ENCODE measurements around the gene AGPAT3.

The AGPAT3 gene

DNA sequence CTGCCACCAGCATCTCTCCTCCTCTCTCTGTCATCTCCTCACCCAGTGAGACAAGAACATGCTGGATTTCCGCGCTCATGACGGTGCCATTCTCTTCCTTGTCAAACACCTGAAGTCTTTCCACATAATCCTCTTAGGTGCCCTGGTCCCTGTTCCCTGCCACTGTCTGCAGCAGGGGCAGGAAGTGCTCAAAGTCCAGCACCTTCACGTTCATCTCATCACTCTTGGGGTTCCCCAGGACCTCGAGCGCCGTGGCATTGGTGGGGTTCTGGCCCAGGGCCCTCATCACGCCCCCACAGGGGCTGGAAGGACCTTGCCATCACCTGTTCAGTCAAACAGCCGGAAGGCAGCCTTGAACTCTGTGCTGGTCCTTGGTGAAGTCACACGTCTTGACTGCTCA, 9.1 kb upstream of the AGPAT3 start:
- no peak for DNase-seq
- in situ Hi-C loops (cut with HindIII; ENCODE audit: low pct_ligation_motif_present, low pct_unique_long_range_greater_than_20kb, low sequenced_read_pairs): no loop called here

DNA sequence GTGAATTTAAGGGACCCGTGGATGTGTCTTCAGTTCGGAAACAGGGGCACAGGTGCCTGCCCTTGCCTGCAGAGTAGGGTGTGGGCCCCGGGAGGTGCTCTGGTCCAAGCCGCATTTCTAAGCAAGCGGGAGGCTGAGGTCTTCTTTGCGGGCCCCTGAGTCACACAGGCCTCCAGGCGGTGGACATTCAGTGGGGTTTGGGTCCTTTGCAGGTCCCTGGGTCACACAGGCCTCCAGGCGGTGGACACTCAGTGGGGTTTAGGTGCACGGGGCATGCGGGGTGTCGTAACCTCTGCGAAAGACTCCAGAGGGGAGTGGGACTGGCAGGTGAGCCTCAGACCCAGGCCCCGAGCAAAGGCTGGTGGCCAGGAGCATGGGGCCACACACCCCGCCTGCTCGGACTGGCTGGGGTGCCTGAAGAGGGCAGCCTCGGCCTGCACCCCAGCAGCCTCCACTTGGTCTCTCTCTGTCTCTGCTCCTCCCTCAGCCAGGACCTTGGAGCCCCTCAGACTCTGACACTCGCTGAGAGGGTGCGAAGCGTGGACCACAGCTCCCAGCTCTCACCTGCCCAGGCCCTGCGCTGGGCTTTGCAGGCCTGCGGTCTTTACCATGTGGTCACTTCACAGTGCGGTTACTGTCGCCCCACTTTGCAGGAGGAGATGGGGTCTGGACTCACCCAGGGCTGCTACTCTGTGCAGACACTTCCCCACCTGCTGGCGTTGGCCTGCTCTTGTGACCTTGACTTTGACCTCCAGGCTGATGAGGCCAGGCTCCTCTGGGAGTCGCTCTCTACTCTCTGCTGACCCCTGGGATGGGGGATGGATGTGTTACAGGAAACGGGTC, 6.0 kb upstream of the AGPAT3 start:
- DNase-seq: no peak
- in situ Hi-C loops (cut with HindIII; ENCODE audit: low pct_ligation_motif_present, low pct_unique_long_range_greater_than_20kb, low sequenced_read_pairs): no loop called here

DNA sequence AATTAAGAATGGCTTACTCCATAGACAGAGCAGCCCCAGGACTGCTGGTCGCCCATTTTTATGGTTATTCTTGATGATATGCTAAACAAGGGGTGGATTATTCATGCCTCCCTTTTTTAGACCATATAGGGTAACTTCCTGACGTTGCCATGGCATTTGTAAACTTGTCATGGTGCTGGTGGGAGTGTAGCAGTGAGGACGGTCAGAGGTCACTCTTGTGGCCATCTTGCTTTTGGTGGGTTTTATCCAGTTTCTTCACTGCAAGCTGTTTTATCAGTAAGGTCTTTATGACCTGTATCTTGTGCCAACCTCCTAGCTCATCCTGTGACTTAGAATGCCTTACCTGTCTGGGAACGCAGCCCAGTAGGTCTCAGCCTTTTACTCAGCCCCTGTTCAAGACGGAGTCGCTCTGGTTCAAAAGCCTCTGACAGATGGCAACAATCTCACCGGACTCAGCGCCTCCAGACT, 5.2 kb upstream of the AGPAT3 start:
- no peak for DNase-seq
- in situ Hi-C loops (cut with HindIII; ENCODE audit: low pct_ligation_motif_present, low pct_unique_long_range_greater_than_20kb, low sequenced_read_pairs): no loop called here

DNA sequence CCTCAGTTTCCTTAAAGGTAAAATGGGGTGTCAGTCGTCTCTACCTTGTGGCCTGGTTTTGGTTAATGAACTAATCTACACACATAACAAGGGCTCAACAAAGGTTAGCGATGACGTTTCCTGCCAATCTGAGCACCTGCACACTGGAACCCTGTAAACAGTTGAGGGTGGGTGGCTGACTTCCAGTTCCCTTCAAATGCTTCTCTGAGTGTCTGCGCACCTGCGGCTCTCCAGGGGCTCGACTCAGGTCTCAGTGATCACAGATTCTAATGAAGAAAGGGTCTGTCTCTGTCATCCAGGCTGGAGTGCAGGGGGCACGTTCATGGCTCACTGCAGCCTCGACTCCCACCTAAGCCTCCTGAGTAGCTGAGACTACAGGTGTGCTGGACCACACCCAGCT, 3.3 kb upstream of the AGPAT3 start:
- DNase-seq: no peak
- in situ Hi-C loops (cut with HindIII; ENCODE audit: low pct_ligation_motif_present, low pct_unique_long_range_greater_than_20kb, low sequenced_read_pairs): no loop called here

DNA sequence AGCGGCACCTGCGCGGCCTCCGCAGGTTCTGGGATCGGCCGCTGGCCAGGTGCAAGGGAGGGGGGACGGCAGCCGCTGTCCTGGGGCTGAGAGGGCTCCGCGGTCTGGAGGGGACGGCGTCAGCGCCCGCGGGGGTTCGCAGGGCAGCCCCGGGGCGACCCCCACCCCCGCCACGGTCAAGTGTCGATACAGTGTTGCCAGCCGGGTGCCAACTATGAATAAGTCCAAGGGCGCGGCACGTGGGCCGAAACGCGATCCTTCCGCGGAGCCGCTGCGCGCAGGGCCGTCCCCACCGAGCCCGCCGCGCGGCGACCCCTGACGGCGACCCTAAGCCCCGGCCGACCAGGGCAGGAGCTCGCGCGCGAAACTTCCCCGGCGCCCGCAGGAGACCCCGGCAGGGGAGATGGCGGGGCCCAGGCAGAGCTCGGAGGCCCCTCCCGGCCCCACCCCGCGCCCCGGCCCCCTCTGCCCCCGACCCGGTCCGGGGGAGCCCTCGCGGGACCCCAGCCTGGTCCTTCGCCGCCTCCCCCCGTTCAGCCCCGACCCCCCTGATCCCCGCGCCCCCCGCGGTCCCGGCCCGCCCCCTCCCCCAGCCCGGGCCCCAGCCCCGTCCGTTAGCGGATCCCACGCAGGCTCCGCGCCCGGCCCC, 586 bp upstream of the AGPAT3 start:
- in situ Hi-C loops (cut with HindIII; ENCODE audit: low pct_ligation_motif_present, low pct_unique_long_range_greater_than_20kb, low sequenced_read_pairs): no loop called here
- peak; percentile 25 for DNase-seq

DNA sequence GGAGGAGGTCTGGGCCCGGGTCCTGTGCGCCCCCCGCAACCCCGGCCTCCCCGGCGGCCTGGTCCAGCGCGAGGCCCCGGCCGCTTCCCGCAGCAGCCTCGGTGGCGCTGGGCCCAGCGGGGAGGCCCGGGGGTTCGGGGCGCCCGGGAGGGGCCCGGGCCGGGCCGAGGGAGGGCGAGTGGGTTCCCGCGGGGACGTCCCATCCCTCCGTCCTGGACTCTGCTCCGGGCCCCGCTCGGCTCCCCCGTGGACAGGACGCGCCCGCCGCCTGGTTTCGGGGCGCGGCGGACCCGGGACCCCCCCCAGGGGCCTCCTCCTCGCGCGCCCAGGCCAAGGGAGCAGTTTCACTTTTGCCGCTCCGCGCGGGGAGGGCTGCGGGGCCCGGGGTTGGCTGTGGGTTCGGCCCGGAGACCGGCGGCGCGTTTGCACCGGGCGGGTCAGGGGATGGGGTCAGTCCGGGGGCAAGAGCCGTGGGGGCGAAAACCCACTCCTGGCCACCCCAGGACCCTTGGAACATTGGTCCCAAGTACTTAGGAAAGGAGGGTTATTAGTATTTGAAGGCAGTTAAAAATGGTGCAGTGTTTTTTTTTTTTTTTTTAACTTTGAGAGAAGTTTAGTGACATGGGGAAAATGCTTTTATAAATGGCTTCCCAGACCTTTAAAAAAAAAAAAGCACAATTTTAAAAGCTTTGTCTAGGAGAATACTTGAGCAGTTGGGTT, 677 bp downstream of the AGPAT3 start:
- in situ Hi-C loops (cut with HindIII; ENCODE audit: low pct_ligation_motif_present, low pct_unique_long_range_greater_than_20kb, low sequenced_read_pairs): no loop called here
- peak; percentile 40 for DNase-seq

DNA sequence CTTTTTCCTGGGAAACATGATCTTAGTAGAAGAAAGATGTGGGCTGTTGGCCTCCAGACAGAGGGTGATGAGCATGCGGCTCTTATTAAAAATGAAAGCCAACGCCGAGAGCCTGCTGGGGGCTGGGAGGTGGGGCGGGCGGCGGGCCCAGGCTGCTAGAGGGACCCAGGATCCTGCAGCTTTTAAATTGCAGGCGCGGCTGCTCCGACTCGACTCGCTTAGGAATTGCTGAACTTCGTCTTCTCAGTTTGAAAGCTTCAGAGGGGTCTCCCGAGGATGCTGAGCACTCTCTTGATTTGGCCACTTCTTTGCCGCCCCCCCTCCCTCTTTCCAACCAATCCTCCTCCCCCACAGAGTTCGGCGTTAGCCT, 1.2 kb downstream of the AGPAT3 start:
- in situ Hi-C loops (cut with HindIII; ENCODE audit: low pct_ligation_motif_present, low pct_unique_long_range_greater_than_20kb, low sequenced_read_pairs): no loop called here
- no peak for DNase-seq

DNA sequence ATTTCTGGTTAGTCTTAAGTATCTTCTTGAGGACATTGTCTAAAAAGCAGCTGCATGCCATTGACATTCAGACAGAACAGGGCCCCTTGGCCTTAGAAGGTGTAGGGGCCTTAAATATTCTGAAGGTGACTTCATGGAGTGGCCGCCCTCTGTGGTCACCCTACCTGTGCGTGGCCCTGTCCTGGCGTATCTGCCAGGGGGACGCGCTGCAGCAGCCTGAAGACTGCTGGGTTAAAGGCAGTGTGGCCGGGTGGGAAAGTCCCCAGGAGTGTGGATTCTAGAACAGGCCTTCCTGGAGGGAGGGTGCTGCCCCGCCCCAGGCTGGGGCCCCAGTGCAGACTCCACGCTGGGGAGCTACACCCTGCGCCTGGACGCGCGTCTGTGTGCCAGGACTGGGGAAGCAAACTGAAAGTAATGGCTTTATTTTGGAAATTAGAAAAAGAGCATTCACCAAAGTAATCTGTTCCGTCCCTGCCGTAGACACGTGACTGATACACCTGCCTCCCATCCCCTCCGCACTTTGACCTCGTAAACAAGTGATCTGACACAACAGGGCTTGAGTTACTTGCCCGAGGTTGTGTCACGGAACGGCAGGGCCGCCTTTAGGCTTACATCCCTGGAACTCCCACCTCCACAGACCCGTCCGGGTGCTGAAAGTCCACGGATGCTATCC, 1.8 kb downstream of the AGPAT3 start:
- in situ Hi-C loops (cut with HindIII; ENCODE audit: low pct_ligation_motif_present, low pct_unique_long_range_greater_than_20kb, low sequenced_read_pairs): no loop called here
- DNase-seq: no peak

DNA sequence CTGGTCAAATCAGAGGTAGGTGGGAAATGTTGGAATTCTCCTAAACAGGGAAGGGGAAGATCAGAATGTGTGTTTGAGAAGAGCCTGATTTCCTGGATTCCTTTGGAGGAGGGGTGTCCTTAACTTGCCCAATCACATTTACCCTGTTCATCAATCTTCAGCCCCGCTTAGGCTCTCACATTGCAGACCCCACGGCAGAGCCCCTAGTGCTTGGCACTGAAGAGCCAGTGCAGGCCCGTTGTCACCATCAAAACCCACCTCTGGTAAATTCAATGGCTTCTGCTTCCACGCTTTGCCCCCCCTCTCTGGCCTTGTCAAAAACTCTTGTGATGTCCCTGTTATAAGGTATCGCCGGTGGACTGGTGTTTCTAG, 2.3 kb downstream of the AGPAT3 start:
- in situ Hi-C loops (cut with HindIII; ENCODE audit: low pct_ligation_motif_present, low pct_unique_long_range_greater_than_20kb, low sequenced_read_pairs): no loop called here
- DNase-seq: no peak

DNA sequence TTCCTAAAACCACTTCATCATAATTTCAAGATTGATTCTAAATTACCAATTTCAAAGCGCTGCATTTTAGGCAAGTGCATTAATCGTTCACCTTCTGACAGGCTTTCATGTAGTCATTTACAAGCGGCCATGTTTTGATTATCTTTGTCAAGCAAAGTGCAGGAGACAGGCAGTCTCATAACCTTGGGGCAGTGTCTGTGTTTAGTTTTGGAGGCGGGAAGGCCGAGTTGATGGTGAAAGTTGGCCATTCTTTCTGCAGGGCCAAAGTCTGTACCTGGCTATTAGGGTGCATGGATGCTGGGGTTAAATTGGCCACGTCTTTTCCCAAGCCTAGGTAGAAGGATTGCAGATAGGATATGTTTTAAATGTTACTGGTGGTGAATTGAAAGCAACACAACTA, 2.9 kb downstream of the AGPAT3 start:
- in situ Hi-C loops (cut with HindIII; ENCODE audit: low pct_ligation_motif_present, low pct_unique_long_range_greater_than_20kb, low sequenced_read_pairs): no loop called here
- DNase-seq: no peak

DNA sequence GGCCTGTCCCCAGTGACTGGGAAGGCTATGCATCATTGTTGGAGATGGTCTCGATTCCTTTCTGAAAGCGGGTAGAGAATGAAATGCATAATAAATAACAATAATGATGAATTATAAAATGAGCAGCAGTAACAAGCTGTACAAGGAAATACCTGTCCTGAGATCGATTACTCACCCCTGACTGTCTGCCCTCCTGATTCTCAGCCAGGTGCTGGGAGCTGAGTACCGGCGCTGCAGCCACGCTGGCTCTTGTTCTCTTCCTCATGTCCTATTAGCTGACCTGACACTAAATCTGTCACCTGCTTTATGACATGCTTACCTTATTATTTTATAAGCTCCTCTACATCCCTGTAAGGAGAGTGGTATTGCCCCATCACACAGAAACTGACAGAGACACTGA, 3.4 kb downstream of the AGPAT3 start:
- DNase-seq: no peak
- in situ Hi-C loops (cut with HindIII; ENCODE audit: low pct_ligation_motif_present, low pct_unique_long_range_greater_than_20kb, low sequenced_read_pairs): no loop called here

DNA sequence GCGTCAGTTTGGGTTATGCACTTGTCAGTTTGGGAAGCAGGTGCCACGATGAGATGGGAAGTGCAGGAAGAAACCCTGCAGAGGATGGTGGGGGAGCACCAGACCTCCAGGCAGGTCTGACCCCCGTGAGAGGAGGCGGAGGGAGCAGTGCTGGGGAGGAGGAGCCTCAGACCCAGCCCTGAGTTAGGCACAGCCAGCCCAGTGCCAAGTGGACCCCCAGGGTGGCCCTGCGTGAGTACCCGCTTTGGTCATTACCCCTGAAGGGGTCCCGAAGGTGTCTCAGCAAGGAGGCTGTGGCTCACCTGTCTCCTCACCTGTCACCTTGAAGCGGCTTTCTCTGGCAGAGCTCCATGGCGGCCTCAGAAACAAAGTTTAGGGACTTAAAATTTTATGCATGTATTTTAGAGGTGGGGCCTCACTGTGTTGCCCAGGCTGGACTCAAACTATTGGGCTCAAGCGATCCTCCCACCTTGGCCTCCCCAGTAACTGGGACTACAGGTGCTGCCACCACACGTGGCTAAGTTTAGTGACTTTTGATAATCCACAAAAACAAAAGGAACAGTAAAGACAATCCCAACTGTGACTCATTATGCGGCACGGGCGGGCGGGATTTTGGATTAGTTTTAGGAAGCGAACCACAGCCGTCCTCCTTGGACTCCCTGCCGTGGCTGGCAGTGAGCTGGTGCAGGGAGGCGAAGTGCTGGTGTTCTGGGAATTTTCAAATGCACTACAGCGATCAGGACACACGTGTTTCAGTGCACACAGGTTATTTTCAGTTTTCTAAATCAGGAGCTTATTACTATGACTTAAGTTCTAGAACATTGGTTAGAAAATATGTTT, 4.7 kb downstream of the AGPAT3 start:
- no peak for DNase-seq

DNA sequence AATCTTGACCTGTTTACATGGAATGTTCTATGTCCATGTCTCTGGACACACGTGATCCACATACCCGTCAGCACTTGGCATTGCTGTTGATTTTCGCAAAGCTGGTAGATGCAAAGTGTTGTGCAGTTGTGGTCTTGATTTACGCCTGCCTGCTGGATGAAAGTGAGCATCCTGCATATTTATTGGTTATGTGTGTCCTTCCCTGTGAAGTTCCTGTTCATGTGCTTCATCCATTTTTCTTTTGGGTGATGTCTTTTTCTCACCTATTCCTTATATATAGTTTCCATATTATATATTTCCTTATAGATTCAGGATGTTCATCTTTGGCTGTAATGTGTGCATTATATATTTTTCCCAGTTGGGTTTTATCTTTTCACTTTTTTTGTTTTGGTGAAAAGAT, 6.5 kb downstream of the AGPAT3 start:
- DNase-seq: no peak
- in situ Hi-C loops (cut with HindIII; ENCODE audit: low pct_ligation_motif_present, low pct_unique_long_range_greater_than_20kb, low sequenced_read_pairs): no loop called here

More for the DNA sequence above, 4.7 kb downstream of the AGPAT3 start:
- in situ Hi-C loops (cut with HindIII; ENCODE audit: low pct_ligation_motif_present, low pct_unique_long_range_greater_than_20kb, low sequenced_read_pairs): no loop called here

DNA sequence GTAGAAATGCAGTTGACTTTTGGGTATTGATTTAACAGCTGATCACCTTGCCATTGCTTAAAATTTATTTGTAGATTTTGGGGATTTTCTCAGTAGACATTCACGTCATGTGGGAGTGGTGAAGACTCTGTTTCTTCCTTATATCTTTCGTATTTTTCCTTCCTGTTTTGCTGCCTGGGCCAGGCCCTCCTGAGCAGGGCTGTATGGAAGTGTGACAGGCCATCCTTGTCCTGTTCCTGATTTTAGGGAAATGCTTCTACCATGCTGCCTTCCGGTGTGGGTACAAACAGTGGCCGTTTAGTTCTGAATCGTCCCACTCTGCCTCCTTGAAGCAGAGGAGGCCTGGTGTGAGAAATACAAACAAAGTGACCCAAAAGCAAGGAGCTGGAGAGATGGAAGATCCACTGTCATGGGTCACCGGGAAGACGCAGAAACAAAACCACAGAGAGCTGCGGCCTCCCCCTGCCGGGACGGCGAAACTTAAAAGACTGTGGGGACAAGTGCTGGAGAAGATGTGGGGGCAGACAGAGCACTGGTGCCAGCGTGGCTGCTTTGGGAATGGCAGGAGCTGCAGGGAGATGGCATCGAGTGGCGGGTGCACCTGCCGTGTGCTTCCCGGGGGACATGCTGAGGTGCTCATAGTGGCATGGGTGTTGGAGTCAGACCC, 7.6 kb downstream of the AGPAT3 start:
- in situ Hi-C loops (cut with HindIII; ENCODE audit: low pct_ligation_motif_present, low pct_unique_long_range_greater_than_20kb, low sequenced_read_pairs): no loop called here
- no peak for DNase-seq

DNA sequence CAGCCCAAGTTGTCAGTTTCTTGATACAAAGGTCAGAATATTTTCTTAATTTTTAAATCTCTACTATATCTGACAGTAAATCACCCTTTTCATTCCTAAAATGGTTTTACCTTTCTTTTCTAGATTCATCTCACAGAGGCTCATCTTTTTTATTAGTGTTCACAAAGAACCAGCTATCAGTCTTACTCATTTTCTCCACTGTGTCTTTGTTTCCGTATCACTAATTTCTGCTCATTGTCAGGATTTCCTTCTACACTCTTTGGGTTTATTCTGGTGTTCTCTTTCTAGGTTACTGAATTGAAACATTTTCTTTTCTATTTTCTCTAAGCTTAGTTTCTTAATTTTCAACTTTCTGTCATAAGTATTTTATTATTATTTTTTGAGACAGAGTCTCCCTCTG, 8.7 kb downstream of the AGPAT3 start:
- DNase-seq: no peak
- in situ Hi-C loops (cut with HindIII; ENCODE audit: low pct_ligation_motif_present, low pct_unique_long_range_greater_than_20kb, low sequenced_read_pairs): no loop called here

DNA sequence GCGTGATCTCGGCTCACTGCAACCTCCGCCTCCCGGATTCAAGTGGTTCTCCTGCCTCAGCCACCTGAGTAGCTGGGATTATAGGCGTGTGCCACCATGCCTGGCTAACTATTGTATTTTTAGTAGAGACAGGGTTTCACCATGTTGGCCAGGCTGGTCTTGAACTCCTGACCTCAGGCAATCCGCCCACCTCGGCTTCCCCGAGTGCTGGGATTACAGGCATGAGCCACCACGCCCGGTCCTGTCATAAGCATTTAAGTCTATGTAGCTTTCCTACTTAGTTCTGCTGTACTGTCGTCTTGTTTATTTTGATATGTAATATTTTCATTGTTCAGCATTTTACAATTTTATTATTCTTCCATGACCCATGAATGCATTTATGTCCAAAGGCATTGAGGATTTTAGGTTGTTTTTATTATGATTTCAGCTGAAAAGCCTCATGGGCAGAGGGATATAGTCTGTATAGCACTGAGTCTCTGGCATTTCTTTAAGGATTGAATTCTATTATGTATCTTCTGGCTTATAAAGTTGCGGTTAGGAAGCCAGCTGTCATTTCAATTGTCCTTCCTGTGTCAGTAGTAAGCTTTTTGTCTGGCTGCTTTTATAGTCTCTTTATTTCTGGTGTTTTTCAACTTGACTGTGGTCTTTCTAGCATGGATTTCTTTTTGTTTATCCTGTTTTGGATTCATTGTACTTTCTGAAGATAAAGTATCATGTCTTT, 9.2 kb downstream of the AGPAT3 start:
- in situ Hi-C loops (cut with HindIII; ENCODE audit: low pct_ligation_motif_present, low pct_unique_long_range_greater_than_20kb, low sequenced_read_pairs): no loop called here
- no peak for DNase-seq

DNA sequence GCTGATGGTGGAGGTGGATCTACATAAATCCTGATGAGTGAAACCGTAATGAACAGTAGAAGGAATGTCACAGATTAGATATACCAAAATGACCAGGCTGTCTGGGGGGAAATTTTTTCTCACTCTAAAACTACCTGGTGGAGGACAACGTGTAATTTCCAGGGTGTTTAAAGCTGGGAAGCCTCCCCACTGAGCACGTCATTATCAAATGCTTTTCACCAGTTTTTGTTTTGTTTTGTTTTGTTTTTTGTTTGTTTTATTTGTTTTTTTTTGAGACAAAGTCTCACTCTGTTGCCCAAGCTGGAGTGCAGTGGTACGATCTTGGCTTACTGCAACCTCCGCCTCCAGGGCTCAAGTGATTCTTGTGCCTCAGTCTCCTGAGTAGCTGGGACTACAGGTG, 11.6 kb downstream of the AGPAT3 start:
- no peak for DNase-seq
- in situ Hi-C loops (cut with HindIII; ENCODE audit: low pct_ligation_motif_present, low pct_unique_long_range_greater_than_20kb, low sequenced_read_pairs): no loop called here

All from ACHN (cell line).